ENCODE results near the gene PARN. TPM values are rescaled to one million over a fixed set of nuclear protein-coding genes. Genes with fewer than 3 reads are reported as not detected.

The PARN gene
- total RNA-seq, 6 experiments from 2014 or later, result 12.1 to 28.0 (median 15.6) TPM

DNA sequence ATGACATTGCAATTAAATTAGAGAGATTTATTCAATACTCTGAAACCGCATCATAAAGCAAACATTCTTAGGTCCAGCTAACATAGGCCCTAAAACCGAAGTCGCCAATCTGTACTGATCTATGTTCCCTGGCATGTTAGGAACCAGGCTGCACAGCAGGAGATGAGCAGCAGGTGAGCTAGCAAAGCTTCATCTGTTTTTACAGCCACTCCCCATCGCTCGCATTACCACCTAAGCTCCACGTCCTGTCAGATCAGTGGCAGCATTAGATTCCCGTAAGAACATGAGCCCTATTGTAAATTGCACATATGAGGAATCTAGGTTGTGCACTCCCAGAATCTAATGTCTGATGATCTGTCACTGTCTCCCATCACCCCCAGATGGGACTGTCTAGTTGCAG, 91.5 kb downstream of the PARN start:
- no peak overlapping the region for H3K27ac ChIP-seq
- intact Hi-C loops (cut with DNase I), result no loop called here
- TF ChIP-seq, protein P1, sequence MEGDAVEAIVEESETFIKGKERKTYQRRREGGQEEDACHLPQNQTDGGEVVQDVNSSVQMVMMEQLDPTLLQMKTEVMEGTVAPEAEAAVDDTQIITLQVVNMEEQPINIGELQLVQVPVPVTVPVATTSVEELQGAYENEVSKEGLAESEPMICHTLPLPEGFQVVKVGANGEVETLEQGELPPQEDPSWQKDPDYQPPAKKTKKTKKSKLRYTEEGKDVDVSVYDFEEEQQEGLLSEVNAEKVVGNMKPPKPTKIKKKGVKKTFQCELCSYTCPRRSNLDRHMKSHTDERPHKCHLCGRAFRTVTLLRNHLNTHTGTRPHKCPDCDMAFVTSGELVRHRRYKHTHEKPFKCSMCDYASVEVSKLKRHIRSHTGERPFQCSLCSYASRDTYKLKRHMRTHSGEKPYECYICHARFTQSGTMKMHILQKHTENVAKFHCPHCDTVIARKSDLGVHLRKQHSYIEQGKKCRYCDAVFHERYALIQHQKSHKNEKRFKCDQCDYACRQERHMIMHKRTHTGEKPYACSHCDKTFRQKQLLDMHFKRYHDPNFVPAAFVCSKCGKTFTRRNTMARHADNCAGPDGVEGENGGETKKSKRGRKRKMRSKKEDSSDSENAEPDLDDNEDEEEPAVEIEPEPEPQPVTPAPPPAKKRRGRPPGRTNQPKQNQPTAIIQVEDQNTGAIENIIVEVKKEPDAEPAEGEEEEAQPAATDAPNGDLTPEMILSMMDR (IDR thresholded peaks at IDR 0.05), result no peak
- no peak for TF ChIP-seq POLR2A (IDR thresholded peaks at IDR 0.05)
- 96% methylated on average over 7 of the region's 7 CpGs for WGBS (ENCODE audit: insufficient coverage, low coverage, low lambda C conversion rate, missing lambda C conversion rate)
- peaks cover 0 to 3% (median 0%) of the 10 kb centered on the region in 4 donors for H3K9me3 ChIP-seq
- no peaks in the 10 kb centered on the region for H3K36me3 ChIP-seq
- DNase-seq (no peak), ATAC-seq (no peak)
- H3K4me1 ChIP-seq, result no peaks in the 10 kb centered on the region
- no peaks in the 10 kb centered on the region for H3K27me3 ChIP-seq
- H3K4me3 ChIP-seq, result no peak overlapping the region

DNA sequence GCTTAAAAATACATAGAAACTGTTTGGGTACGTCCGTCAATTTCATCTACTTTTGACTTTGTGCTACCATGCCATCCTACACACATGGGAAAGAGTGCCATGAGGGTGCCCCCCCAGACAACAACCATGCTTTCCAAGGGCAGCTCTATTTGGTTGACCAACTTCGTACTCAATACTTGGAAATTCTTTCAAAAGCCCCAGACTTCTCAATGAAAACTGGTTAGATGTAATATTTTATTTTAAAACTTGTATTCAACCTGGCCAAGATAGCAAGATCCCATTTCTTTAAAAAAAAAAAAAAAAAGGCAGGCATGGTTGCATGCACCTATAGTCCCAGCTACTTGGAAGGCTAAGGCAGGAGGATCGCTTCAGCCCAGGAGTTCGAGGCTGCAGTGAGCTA, 98.4 kb downstream of the PARN start:
- ATAC-seq, result no peak
- no peaks in the 10 kb centered on the region for H3K9me3 ChIP-seq
- intact Hi-C loops (cut with DNase I), result loop anchor here in 1 of 2 donors (5.0 kb wide), 1 partner anchor 234 kb away; no protein-coding TSS in a partner anchor
- no peak overlapping the region for H3K27ac ChIP-seq
- no peaks in the 10 kb centered on the region for H3K36me3 ChIP-seq
- TF ChIP-seq, protein P1 (IDR thresholded peaks at IDR 0.05), result no peak
- no peak for TF ChIP-seq POLR2A (IDR thresholded peaks at IDR 0.05)
- peaks cover 0 to 21% (median 10%) of the 10 kb centered on the region in 4 donors for H3K4me1 ChIP-seq
- no peaks in the 10 kb centered on the region for H3K27me3 ChIP-seq
- no peak for DNase-seq
- H3K4me3 ChIP-seq, result no peak overlapping the region
- 90% methylated on average over 5 of the region's 5 CpGs for whole genome bisulfite sequencing (ENCODE audit: insufficient coverage, low coverage, low lambda C conversion rate, missing lambda C conversion rate)

DNA sequence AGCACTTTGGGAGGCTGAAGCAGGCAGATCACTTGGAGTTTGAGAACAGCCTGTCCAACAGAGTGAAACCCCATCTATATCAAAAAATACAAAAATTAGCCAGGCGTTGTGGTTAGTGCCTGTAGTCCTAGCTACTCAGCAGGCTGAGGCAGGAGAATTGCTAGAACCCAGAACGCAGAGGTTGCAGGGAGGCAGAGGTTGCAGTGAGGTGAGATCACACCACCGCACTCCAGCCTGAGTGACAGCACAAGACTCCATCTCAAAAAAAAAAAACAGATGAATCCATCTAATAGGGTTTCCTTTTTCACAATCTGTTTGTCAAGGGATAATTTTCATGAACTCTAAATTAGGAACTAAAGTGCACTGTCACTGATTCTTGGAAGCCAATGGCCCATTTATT, 99.0 kb downstream of the PARN start:
- H3K4me3 ChIP-seq, result no peak overlapping the region
- H3K4me1 ChIP-seq, result peaks cover 0 to 25% (median 10%) of the 10 kb centered on the region in 4 donors
- no peak for TF ChIP-seq POLR2A (IDR thresholded peaks at IDR 0.05)
- TF ChIP-seq, protein P1 (IDR thresholded peaks at IDR 0.05), result no peak
- no peak overlapping the region for H3K27ac ChIP-seq
- H3K27me3 ChIP-seq, result no peaks in the 10 kb centered on the region
- intact Hi-C loops (cut with DNase I), result loop anchor here in 1 of 2 donors (5.0 kb wide), 1 partner anchor 234 kb away; no protein-coding TSS in a partner anchor
- no peak for DNase-seq
- no peaks in the 10 kb centered on the region for H3K9me3 ChIP-seq
- H3K36me3 ChIP-seq, result no peaks in the 10 kb centered on the region
- 88% methylated on average over 1 of the region's 3 CpGs for WGBS (ENCODE audit: insufficient coverage, low coverage, low lambda C conversion rate, missing lambda C conversion rate)
- ATAC-seq, result no peak

DNA sequence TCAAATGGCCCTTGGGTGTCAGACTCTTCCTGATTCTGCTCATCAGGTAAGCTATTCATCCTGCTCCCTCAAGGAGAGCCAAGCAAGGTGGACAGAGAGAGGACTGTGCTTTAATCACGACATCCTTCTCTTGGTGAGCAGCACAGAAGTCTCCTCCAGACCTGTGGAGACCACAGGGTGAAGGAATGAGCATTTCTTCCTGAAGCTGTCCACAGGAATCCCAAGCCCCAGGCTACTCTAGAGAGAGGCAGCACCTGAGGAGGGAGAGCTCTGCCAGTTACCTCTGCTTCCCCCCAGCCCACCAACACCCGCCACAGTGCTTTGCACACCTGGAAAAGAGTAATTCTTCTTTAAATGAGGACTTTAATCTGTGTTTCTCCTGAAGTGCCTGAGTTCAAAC, 100.0 kb downstream of the PARN start:
- WGBS (ENCODE audit: insufficient coverage, low coverage, low lambda C conversion rate, missing lambda C conversion rate), result 80% methylated on average over 2 of the region's 2 CpGs
- no peaks in the 10 kb centered on the region for H3K9me3 ChIP-seq
- H3K27me3 ChIP-seq, result no peaks in the 10 kb centered on the region
- no peak overlapping the region for H3K27ac ChIP-seq
- peaks cover 0 to 25% (median 10%) of the 10 kb centered on the region in 4 donors for H3K4me1 ChIP-seq
- intact Hi-C loops (cut with DNase I), result loop anchor here in 1 of 2 donors (5.0 kb wide), 1 partner anchor 233 kb away; no protein-coding TSS in a partner anchor
- DNase-seq, result no peak
- no peaks in the 10 kb centered on the region for H3K36me3 ChIP-seq
- no peak for ATAC-seq
- no peak overlapping the region for H3K4me3 ChIP-seq
- TF ChIP-seq, protein P1 (IDR thresholded peaks at IDR 0.05), result no peak
- no peak for TF ChIP-seq POLR2A (IDR thresholded peaks at IDR 0.05)

Measured in right lobe of liver (tissue), 6 donors.